Mesenchymal stem cell (in vitro differentiated cells and primary cell): ENCODE measurements around the gene COQ9.
A peak's percentile ranks its signal among the peaks of the same experiment; 100 is the strongest.

ENCODE experiments used
- DNase-seq: peaks from one replicate; pipeline ENCODE4 v3.0.0-alpha.2; 2013
- H2AFZ ChIP-seq: one replicate; pipeline ENCODE4 v1.6.1; 2013; ENCODE audit warnings: low read depth, mild to moderate bottlenecking, control low read depth, inconsistent platforms, low read length, moderate library complexity
- H2AK5ac ChIP-seq: 2 replicates; pipeline ENCODE4 v1.6.1; 2013; ENCODE audit warnings: low read length, moderate library complexity, mild to moderate bottlenecking, inconsistent platforms; ENCODE audit not compliant: severe bottlenecking
- H2BK120ac ChIP-seq: one replicate; pipeline ENCODE4 v1.6.1; 2013; ENCODE audit warnings: low read depth, mild to moderate bottlenecking, inconsistent platforms, low read length, moderate library complexity
- H2BK12ac ChIP-seq, 2 experiments: one replicate each; pipeline ENCODE4 v1.6.1; 2013; ENCODE audit warnings: inconsistent platforms in 2 of 2, low read length in 2 of 2, mild to moderate bottlenecking in 2 of 2, moderate library complexity in 2 of 2, control low read depth in 1 of 2
- H2BK15ac ChIP-seq: one replicate; pipeline ENCODE4 v1.6.1; 2013; ENCODE audit warnings: mild to moderate bottlenecking, low read depth, inconsistent platforms; ENCODE audit not compliant: poor library complexity, severe bottlenecking
- H2BK5ac ChIP-seq: 2 replicates; pipeline ENCODE4 v1.6.1; 2013; ENCODE audit warnings: low read depth, mild to moderate bottlenecking, low read length, control low read depth, inconsistent platforms; ENCODE audit not compliant: poor library complexity, severe bottlenecking
- H3K14ac ChIP-seq, 2 experiments: one replicate each; pipeline ENCODE4 v1.6.1; 2013; ENCODE audit warnings: inconsistent platforms in 2 of 2, low read length in 2 of 2, control low read depth in 1 of 2, mild to moderate bottlenecking in 1 of 2, moderate library complexity in 1 of 2
- H3K18ac ChIP-seq, 2 experiments: one replicate each; pipeline ENCODE4 v1.6.1; 2013; ENCODE audit warnings: inconsistent platforms in 2 of 2, low read length in 2 of 2, control low read depth in 1 of 2, low read depth in 1 of 2, mild to moderate bottlenecking in 1 of 2
- H3K23ac ChIP-seq, 2 experiments: one replicate each; pipeline ENCODE4 v1.6.1; 2013; ENCODE audit warnings: inconsistent platforms in 2 of 2, low read length in 2 of 2, mild to moderate bottlenecking in 2 of 2, moderate library complexity in 2 of 2, control low read depth in 1 of 2
- H3K27ac ChIP-seq: 2 replicates; pipeline ENCODE4 v1.5.1; 2013; ENCODE audit warnings: mild to moderate bottlenecking, moderate library complexity, low read length, control low read depth, inconsistent platforms; ENCODE audit not compliant: poor library complexity, severe bottlenecking
- H3K27me3 ChIP-seq, 2 experiments: 2 replicates each; pipeline versions ENCODE4 v1.6.1 to v1.7.0; 2013; ENCODE audit warnings: low read length in 2 of 2, mild to moderate bottlenecking in 2 of 2, moderate library complexity in 2 of 2, control low read depth in 1 of 2, inconsistent platforms in 1 of 2; ENCODE audit not compliant: control insufficient read depth in 1 of 2, insufficient read depth in 1 of 2
- H3K36me3 ChIP-seq, 2 experiments: 2 replicates each; pipeline versions ENCODE4 v1.6.1 to v1.7.0; 2013; ENCODE audit warnings: low read length in 2 of 2, control low read depth in 1 of 2, inconsistent platforms in 1 of 2, low read depth in 1 of 2, mild to moderate bottlenecking in 1 of 2; ENCODE audit not compliant: insufficient read depth in 2 of 2, control insufficient read depth in 1 of 2
- H3K4ac ChIP-seq, 2 experiments: one replicate each; pipeline ENCODE4 v1.6.1; 2013; ENCODE audit warnings: inconsistent platforms in 2 of 2, low read length in 2 of 2, mild to moderate bottlenecking in 2 of 2, moderate library complexity in 2 of 2, control low read depth in 1 of 2, low read depth in 1 of 2
- H3K4me1 ChIP-seq: 2 replicates; pipeline ENCODE4 v1.6.1; 2013; ENCODE audit warnings: low read depth, low read length, control low read depth; ENCODE audit not compliant: control insufficient read depth, insufficient read depth
- H3K4me2 ChIP-seq: 2 replicates; pipeline ENCODE4 v1.6.1; 2013; ENCODE audit warnings: low read length, mild to moderate bottlenecking, inconsistent platforms; ENCODE audit not compliant: poor library complexity, severe bottlenecking
- H3K4me3 ChIP-seq, 2 experiments: 2 replicates each; pipeline versions ENCODE4 v1.5.1 to v1.7.0; 2013; ENCODE audit warnings: low read length in 2 of 2, mild to moderate bottlenecking in 2 of 2, control low read depth in 1 of 2, low read depth in 1 of 2; ENCODE audit not compliant: insufficient read depth in 1 of 2
- H3K79me1 ChIP-seq: replicated peaks from 2 replicates; pipeline ENCODE4 v1.6.1; 2013; ENCODE audit warnings: mild to moderate bottlenecking, control low read depth, low read length, inconsistent platforms; ENCODE audit not compliant: poor library complexity, severe bottlenecking
- H3K9ac ChIP-seq: 2 replicates; pipeline ENCODE4 v1.7.0; 2013; ENCODE audit warnings: mild to moderate bottlenecking, low read length, moderate library complexity
- H3K9me3 ChIP-seq: 2 replicates; pipeline ENCODE4 v1.7.0; 2013; ENCODE audit warnings: mild to moderate bottlenecking, low read length; ENCODE audit not compliant: control insufficient read depth
- H4K8ac ChIP-seq: one replicate; pipeline ENCODE4 v1.6.1; 2013; ENCODE audit warnings: inconsistent platforms, mild to moderate bottlenecking, low read length, moderate library complexity
- H4K91ac ChIP-seq: one replicate; pipeline ENCODE4 v1.6.1; 2013; ENCODE audit warnings: mild to moderate bottlenecking, low read length, inconsistent platforms
- WGBS: methylation state at CpG from one replicate; pipeline ENCODE4 v1.1.7; 2013; ENCODE audit warnings: mixed read lengths; 5-methylcytosine and 5-hydroxymethylcytosine counted together

COQ9 gene

DNA sequence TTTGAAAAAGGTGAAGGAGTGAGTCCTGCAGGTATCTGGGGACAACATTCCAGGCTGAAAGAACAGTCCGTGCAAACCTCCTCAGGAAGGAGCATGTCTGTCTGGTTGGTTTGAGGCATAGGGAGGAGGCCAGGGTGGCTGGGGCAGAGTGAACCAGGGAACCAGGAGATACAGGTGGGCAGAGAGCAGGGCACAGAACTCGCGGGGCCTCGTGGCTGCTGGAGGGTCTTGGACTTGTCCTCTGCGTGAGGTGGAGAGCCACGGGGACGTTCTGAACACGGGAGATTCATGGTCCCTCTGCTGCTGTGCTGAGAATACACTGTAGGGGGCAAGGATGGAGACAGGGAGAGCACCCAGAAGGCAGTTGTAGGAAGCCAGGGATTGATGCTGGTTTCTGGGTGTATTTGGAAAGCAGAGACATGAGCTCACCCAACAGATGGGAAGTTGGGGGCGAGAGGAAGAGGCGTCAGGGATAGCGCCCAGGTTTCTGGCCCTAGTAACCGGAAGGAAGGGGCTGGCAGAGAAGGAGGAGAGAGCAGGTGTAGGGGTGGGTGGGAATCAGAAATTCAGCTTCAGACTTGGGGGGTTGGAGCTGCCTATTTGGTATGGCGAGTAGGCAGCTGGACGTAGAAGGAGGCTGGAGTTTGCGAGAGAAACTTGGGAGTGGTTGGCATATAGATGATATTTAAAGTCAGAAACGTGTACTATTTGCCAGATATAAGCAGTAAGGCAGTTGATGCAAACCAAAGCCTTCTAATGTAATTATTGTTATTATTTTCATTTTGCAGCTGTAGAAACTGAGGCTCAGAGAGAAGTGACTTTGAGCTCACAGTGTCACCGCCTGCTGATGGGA is 43.1 kb upstream of the COQ9 start, which contains the start of gene CCL17:
CCL17 (plus strand) TSS at position 803 of the 853 bp plus-strand sequence. CDS start 9,166 bp downstream, outside the sequence.
- no peak within 1 kb of the TSS for H3K14ac ChIP-seq

DNA sequence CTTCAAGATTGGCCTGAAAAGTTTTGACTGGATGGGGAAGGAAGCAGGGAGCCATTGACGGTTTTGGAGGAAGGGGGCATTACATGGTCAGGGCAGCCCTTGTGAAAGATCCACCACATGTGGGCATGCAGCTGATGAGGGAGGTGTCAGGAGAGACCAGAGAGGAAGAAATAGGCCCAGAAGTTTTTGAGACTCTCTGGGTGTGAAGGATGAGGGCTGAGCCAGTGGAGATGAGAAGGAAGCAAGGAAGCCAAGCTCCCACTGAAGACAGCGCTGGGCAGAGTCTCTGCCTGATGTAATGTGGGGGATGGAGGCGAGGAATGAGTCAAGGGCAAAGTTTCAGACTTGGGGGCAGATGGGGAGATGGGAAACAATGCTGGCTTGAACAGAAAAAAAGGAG is 42.2 kb upstream of the COQ9 start:
- Histone ChIP-seq H3K27ac (no peak overlapping the region), H3K4me1 (no peaks in the 10 kb centered on the region), H2AFZ (no peak overlapping the region), H3K23ac (no peak overlapping the region), H3K79me1 (no peaks in the 10 kb centered on the region), H3K9ac (no peak overlapping the region), H3K27me3 (peaks cover 43 to 53% of the 10 kb centered on the region in 2 experiments), H2BK120ac (no peak overlapping the region), H3K9me3 (no peaks in the 10 kb centered on the region), H4K8ac (no peak overlapping the region), H2BK15ac (no peak overlapping the region), H3K18ac (no peak overlapping the region), H3K4me2 (no peak overlapping the region), H3K36me3 (no peaks in the 10 kb centered on the region), H2BK12ac (no peak overlapping the region), H2BK5ac (no peak overlapping the region), H3K4me3 (no peak overlapping the region), H2AK5ac (no peak overlapping the region), H3K14ac (no peak overlapping the region), H4K91ac (no peak overlapping the region), H3K4ac (no peak overlapping the region)
- DNase-seq, result no peak
- 83% methylated on average over 3 of the region's 3 CpGs for WGBS

More for the DNA sequence above, 43.1 kb upstream of the COQ9 start, which contains the start of gene CCL17:
- Histone ChIP-seq H2BK120ac (no peak within 1 kb of the TSS), H3K9ac (no peak within 1 kb of the TSS), H2BK15ac (no peak within 1 kb of the TSS), H2BK12ac (no peak within 1 kb of the TSS), H4K8ac (no peak within 1 kb of the TSS), H2AFZ (no peak within 1 kb of the TSS), H2AK5ac (no peak within 1 kb of the TSS), H3K27me3 (peaks cover 34 to 45% of the 10 kb centered on the region in 2 experiments), H3K4me1 (no peaks in the 10 kb centered on the region), H3K23ac (no peak within 1 kb of the TSS), H3K4me2 (no peak within 1 kb of the TSS), H3K4ac (no peak within 1 kb of the TSS), H3K18ac (no peak within 1 kb of the TSS), H3K79me1 (no peaks in the 10 kb centered on the region), H3K9me3 (no peaks in the 10 kb centered on the region), H4K91ac (peak within 1 kb of the TSS; percentile 2), H3K27ac (no peak within 1 kb of the TSS), H3K36me3 (no peaks in the 10 kb centered on the region), H3K4me3 (no peak within 1 kb of the TSS), H2BK5ac (no peak within 1 kb of the TSS)
- 79% methylated on average over 17 of the region's 17 CpGs for WGBS
- DNase-seq, result no peak

DNA sequence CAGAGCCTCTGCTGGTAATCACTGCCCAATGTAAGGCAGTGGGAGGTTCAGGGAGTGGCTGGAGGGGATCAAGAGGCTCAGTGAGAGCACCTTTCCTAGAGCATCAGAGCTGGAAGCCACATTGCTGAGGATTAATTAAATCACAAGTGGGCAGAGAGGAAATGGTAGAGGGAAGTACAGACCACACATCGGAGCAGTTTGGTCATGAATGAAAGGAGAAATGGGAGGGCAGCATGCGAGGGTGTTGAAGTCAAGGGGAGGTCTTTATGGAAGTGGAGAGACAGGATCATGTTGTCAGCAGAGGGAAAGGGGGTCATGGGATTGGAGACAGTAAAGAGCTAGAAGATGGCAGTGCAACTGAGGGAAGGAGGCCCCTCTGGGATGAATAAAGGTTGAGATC is 40.4 kb upstream of the COQ9 start:
- H2BK120ac ChIP-seq, result no peak overlapping the region
- H3K9ac ChIP-seq, result no peak overlapping the region
- no peak for DNase-seq
- H2AFZ ChIP-seq, result no peak overlapping the region
- H4K8ac ChIP-seq, result no peak overlapping the region
- H2BK5ac ChIP-seq, result no peak overlapping the region
- WGBS, result 84% methylated on average over 2 of the region's 2 CpGs
- H3K4me3 ChIP-seq, result no peak overlapping the region
- H3K14ac ChIP-seq, result no peak overlapping the region
- no peak overlapping the region for H3K4me2 ChIP-seq
- H3K27ac ChIP-seq, result no peak overlapping the region
- no peaks in the 10 kb centered on the region for H3K4me1 ChIP-seq
- no peaks in the 10 kb centered on the region for H3K79me1 ChIP-seq
- no peaks in the 10 kb centered on the region for H3K9me3 ChIP-seq
- no peak overlapping the region for H2BK15ac ChIP-seq
- no peak overlapping the region for H3K18ac ChIP-seq
- no peak overlapping the region for H3K4ac ChIP-seq
- no peak overlapping the region for H3K23ac ChIP-seq
- H2AK5ac ChIP-seq, result no peak overlapping the region
- peaks cover 52 to 64% of the 10 kb centered on the region in 2 experiments for H3K27me3 ChIP-seq
- H2BK12ac ChIP-seq, result no peak overlapping the region
- H3K36me3 ChIP-seq, result no peaks in the 10 kb centered on the region
- H4K91ac ChIP-seq, result no peak overlapping the region

DNA sequence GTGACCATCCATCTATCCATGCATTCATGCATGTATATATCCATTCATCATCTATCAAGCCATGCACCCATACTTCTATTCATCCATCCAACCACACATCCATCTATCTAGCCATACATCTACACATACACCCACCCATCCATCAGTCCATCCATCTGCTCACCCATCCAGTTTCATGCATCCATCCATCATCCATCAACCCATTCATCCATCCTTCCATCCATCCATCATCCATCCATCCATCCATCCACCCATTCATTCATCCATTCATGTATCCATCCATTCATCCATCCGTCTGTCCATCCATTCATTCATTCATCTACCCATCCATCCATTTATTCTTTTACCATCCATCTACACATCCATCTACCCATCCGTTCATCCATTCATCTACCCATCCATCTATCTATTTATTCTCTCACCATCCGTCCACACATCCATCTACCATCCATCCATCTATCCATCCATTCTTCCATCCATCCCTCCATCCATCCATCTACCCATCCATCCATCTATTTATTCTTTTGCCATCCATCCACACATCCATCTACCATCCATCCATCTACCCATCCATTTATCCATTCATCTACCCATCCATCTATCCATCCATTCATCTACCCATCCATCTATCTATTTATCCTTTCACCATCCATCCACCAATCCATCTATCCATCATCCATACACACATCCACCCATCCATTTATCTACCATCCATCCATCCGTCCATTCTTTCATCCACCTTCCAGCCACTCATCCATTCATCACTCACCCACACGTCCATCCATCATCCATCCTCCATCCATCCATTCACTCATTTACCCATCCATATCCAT is 39.5 kb upstream of the COQ9 start:
- Histone ChIP-seq H3K9me3 (no peaks in the 10 kb centered on the region), H3K14ac (no peak overlapping the region), H3K18ac (no peak overlapping the region), H3K27me3 (peaks cover 45 to 69% of the 10 kb centered on the region in 2 experiments), H2BK15ac (no peak overlapping the region), H3K4me2 (no peak overlapping the region), H4K91ac (no peak overlapping the region), H3K36me3 (no peaks in the 10 kb centered on the region), H3K4me1 (no peaks in the 10 kb centered on the region), H4K8ac (no peak overlapping the region), H3K4me3 (no peak overlapping the region), H3K9ac (no peak overlapping the region), H2BK12ac (no peak overlapping the region), H3K23ac (no peak overlapping the region), H2BK5ac (no peak overlapping the region), H3K27ac (no peak overlapping the region), H2BK120ac (no peak overlapping the region), H3K79me1 (no peaks in the 10 kb centered on the region), H2AFZ (no peak overlapping the region), H3K4ac (no peak overlapping the region), H2AK5ac (no peak overlapping the region)
- 83% methylated on average over 5 of the region's 5 CpGs for WGBS
- no peak for DNase-seq
